Measurements from ENCODE around the gene PPP1R1A.

DNA sequence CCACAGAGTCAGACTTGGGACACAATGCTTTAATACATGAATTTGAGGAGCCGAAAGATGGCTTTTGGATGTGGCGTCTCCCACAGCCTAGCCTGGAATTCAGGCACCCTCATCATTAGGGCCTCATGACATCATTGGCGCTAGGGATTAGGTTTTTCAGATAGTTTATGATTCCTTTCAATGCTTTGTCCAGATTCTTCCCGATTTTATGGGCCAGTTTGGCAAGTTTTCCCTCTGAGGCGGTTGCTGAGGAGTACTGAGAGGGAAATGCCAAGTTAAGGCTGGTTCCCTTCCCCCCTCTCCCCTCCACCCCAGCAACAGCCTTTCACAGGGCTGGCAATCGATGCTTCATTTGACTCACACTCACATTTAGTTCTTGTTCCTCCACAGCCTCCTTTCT lies 19.7 kb upstream of the PPP1R1A start:
- no peak for TF ChIP-seq TAF1 (IDR thresholded peaks at IDR 0.05; ENCODE audit: borderline replicate concordance, low read depth, low read length)
- no peak for TF ChIP-seq POLR2A (IDR thresholded peaks at IDR 0.05; ENCODE audit: low read depth, low read length)
- TF ChIP-seq POLR2AphosphoS5 (IDR thresholded peaks at IDR 0.05; ENCODE audit: low read depth, low read length), result no peak
